ACHN (cell line): Measurements from ENCODE around the gene RAB27B.
"Not testable (repeated sequence)": the region's sequence is repeated elsewhere in the genome, so short reads cannot be mapped to it uniquely, and the experiment has no call there.

Experiments used
- DNase-seq: peaks from one replicate; pipeline ENCODE4 v3.0.0-alpha.2; 2015
- in situ Hi-C: cut with HindIII; loops from 2 replicates; pipeline ENCODE4 v1.10.0; 2017; ENCODE audit warnings: low sequenced_read_pairs, low pct_ligation_motif_present, low pct_unique_long_range_greater_than_20kb

The RAB27B gene, protein sequence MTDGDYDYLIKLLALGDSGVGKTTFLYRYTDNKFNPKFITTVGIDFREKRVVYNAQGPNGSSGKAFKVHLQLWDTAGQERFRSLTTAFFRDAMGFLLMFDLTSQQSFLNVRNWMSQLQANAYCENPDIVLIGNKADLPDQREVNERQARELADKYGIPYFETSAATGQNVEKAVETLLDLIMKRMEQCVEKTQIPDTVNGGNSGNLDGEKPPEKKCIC

DNA sequence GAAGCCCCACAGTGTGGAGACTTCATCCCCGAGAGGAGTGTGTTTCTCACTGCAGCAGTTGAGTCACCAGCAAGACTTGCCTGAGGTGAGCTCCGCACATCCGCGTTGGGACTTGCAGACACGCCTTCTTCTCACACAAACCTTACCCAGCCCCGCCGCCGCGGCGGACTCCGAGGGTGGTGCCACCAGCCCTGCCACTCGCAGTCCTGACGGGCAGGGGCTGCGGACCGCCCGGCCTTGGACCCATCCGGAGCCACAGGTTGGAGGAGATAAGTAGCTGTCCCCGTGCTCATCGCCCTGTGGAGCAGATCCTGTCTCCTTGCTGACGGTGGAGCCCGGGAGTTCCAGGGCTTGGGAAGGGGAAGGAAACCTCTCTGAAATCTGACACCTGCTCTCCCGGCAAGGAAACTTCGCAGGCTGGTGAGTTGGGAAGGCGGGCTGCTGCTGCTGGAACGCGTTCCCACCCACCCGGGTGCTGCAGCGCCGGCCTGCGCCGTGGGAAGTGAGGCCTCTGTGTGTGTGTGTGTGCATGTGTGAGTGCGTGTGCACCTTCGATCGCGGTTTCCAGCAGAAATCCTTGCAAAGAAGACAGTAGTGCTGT lies at the start of gene RAB27B:
RAB27B (plus strand) TSS at position 197 of the 601 bp plus-strand sequence. CDS start 49,109 bp downstream, outside the sequence.
- peak; percentile 84 for DNase-seq
- in situ Hi-C loops: no loop called here

DNA sequence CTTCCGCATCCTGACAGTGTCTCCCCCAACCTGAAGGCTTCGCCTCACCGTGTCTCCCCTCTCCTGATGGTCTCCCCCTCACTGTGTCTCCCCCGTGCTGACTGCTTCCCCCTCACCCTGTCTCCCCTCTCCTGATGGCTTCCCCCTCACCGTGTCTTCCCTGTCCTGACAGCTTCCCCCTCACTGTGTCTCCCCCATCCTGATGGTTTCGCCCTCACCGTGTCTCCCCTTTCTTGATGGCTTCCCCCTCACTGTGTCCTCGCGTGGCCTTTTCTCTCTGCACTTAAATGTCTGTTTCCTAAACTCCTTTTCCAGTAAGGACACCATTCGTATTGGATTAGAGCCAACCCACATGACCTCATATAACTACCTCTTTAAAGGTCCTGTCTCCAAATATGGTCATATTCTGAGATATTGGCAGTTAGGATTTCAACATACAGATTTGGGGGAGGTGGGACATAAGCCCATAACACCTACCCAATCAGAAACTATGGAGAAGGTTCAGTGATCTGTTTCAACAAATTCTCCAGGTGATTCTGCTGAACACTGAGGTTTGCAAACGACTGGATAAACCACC lies 47.9 kb upstream of the RAB27B start:
- in situ Hi-C loops: no loop called here
- DNase-seq: no peak

DNA sequence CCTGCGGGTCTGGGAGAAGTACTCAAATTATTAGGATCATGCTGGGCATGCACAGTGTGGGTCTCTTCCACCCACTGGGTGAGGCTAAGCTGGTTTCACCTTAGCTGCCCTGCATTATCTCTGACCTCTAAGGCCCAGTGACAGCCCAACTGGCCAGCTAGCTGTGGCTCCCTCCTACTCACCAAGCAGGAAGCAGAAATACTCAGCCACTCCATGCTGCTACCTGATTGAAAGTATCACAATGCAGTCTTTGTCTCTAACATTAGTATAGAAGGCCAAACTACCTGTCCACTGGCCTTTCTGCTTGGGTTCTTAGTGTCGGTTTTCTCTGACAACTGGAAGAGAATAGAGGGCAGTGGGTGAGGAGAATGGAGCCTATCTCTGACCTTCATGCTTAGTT lies 47.3 kb upstream of the RAB27B start:
- in situ Hi-C loops: no loop called here
- DNase-seq: no peak

DNA sequence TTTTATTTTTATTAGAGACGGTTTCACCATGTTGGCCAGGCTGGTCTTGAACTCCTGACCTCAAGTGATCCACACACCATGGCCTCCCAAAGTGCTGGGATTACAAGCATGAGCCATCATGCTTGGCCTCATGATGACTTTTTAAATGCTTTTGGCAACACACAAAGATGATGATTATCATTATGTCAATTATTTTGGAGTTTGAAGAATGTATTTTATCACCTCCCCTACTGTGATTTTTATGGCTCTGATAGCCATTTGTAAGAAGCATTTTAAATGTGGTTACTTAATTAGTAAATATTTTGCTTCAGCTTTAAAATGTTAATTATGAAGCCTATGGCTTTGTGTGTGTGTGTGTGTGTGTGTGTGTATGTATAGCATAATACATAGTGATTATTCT lies 45.1 kb upstream of the RAB27B start:
- in situ Hi-C loops: no loop called here
- no peak for DNase-seq

DNA sequence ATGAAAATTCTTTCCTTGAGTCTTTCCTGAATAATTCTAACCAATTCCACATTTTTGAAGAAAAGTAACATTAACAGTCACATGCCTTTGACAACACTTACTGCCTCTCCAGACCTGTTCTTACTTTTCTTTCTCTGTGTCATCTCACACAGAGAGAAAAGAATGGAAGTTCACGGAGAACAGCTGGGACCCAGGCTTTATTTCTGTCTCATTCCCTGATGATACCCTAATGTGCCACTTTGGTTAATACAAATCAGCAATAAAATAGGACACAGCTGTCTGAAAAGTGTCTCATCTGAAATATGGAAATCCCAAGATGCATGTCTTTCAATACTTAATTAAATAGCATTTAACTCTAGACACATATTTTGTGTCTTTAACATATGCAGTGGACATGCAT lies 42.1 kb upstream of the RAB27B start:
- in situ Hi-C loops: no loop called here
- DNase-seq: no peak

DNA sequence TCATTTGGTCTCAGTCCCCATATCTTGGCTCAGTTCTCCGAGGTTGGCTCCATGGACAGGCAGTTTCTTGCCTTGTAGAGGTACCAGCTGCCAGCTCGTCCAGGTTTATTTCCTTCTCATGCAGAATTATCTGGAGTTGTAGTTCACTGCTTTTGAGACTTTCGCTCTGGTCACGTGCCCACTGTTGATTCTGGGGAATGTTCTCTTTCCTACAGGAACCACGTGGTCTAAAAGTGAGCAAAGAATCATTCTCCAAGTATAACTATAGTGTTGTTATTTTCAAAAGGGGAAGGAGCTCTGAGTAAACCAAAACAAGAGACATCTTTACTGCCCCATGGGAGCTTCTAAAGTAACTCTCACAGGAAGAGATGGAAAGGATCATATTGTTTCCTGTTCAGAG lies 41.2 kb upstream of the RAB27B start:
- no peak for DNase-seq
- in situ Hi-C loops: no loop called here

DNA sequence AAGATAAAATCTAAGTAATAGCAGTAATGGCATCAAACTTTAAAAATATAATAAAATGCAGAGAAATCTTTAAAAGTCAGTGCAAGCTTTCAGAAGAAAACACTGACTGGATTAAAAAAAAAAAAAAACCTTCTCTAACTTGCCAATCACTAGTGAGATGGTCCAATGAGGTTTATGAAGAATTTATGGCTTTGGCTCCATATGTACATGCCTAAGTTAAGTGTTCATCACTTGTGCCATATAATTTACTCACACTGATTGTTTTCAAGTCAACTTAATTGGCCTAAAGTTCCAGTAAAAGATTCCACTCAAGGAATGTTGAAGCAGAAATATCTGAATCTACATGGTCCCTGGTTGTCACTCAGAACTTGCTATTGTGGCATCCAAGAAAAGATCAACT lies 40.7 kb upstream of the RAB27B start:
- no peak for DNase-seq
- in situ Hi-C loops: no loop called here

DNA sequence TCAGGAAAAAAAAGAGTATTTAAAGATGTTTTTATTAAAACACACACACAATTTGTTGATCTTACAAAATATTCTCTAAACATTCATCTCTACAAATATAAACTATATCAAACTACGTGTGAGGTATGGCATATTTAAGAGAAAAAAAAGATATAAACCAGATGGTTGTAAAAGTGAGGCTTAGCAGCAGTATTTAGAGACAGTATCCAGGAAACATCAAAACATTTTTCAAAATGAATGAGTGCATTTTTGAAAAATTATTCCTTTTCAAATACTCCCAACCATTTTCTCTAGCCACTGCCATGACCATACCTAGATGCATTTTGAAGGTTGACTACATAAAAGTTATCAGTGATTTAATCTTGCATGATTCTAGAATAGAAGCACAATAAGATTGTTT lies 38.2 kb upstream of the RAB27B start:
- in situ Hi-C loops: no loop called here
- no peak for DNase-seq

DNA sequence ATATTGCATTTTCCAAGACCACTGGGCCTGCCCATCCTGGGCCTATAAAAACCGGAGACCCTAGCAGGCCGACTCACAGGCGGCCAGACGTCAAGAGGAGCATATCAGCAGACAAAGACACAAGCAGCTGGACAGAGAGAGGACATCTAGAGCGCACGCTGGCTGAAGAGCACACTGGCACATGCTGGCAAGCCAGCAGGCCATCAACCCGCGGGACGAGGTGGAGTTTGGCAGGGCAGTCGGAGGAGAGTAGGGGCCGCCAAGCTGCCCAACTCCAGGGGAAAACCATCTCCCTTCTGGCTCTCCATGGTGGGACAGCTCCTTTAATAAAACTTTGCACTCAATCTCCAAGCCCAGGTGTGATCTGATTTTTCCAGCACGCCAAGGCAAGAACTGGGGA lies 36.6 kb upstream of the RAB27B start:
- in situ Hi-C loops: no loop called here
- no peak for DNase-seq

DNA sequence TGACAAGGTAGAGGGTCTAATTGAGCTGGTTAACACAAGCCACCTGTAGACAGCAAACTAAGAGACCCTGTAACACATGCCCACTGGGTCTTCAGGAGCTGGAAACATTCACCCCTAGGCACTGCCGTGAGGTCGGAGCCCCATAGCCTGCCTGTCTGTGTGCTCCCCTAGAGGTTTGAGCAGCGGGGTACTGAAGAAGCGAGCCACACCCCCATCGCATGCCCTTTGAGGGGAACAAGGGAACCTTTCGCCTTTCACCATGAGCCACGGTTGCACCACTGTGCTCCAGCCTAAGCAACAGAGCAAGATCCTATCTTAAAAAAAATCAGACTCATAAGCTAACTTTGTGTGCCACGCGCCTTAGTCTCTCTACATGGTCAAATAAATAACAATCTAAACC lies 36.2 kb upstream of the RAB27B start:
- in situ Hi-C loops: no loop called here
- DNase-seq: no peak

DNA sequence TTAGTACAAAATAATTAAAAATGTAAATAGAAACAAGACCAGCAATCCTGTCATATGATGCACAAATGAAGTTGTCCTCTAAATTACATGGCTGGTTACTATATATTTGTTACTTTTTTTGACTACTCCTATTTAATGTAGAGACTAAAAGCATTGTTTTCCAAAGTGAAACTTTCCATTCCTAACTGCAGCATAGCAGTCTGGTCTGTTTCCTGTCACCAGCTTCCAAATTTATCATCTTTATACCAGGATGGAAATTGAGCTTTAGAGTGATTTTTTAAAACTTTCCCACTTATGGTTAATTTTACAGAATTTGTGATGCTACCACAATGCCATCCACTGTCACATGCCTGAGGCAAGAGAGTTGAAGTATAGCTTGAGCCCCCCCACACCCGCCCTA lies 33.5 kb upstream of the RAB27B start:
- in situ Hi-C loops: no loop called here
- DNase-seq: no peak

DNA sequence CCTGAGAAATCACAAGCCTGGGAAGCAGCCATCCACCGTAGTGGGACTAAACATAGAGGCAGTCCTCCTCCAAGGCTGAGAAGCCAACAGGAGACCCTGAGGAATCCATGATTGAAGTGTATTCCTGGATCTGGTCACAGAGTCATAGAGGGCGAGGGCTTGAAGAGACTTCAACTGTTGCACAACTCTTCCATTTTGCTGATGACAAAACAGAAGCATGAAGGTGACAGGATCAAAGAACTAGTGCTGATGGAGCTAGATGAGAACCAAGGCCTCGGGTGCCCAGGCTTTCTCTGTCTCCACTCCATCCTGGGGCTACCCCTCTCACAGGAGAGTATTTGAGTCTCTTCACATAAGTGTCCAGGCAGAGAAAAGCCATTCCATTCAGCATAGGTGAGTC lies 30.1 kb upstream of the RAB27B start:
- no peak for DNase-seq
- in situ Hi-C loops: no loop called here

DNA sequence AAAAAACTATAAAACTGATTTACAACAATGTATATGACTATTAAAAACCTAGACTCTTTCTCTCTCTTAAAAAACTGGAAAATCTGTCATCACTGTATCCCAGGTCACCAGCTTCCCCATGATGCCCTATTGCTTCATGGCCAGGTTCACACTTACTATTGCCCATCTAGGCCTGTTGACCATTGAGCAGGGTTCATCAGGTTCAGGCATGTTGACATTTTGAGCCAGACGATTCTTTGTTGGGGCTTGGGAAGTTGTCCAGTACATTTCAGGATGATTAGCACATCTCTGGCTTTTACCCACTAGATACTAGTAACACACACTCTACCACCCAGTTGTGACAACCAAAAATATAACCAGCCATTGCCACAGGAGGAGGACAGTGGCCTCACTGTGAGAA lies 26.9 kb upstream of the RAB27B start:
- no peak for DNase-seq
- in situ Hi-C loops: no loop called here

DNA sequence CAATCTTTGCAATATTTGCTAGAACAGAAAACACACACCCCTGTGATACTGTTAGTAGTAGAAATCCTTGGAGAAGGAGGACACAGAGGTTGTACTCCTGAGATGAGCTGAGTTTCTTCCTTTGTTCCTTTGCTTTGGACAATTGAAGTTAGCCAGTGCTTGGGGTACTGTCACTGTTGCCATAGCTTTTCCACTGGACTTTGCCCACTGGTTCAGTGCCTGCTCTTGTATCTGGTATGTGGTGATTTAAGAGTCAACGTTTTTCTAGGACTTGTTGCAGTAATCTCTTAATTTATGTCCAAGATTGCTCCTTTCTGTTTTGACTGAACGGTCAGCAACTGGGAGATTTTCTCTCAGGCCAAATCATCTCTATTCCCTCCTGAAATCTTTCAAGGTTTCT lies 26.1 kb upstream of the RAB27B start:
- in situ Hi-C loops: no loop called here

DNA sequence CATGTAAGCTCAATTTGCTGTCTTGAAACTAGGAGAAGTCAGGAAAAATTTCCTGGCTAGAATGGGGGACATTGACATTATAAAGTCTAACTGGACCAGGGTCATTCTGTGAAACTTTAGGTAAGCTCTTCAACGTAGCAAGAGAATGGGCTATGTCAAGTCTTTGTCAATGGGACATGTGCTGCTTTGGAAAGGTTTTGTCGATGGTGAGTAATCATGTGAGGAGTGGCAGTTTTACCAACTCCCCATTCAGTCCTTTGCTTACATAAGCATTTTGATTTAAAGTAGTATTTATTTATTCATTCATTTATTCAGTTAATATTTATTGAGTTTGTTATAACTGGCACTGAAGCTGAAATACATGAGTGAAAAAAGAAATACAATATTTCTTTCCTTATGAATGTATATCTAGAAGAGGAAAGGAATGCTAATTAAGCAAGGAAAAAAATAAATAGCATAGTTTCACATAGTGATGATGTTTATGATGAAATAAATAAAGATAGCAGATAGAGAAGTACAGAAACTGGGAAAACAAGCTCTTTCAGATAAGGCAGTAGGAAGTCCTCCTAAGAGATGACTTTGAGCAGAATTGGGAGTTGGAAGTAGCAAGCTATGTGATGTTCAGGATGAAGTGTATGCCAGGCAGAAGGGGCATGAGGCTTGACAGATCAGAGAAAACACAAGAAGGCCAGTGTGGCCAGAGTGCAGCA lies 25.4 kb upstream of the RAB27B start:
- in situ Hi-C loops: no loop called here
- no peak for DNase-seq

More for the DNA sequence above, 26.1 kb upstream of the RAB27B start:
- no peak for DNase-seq

DNA sequence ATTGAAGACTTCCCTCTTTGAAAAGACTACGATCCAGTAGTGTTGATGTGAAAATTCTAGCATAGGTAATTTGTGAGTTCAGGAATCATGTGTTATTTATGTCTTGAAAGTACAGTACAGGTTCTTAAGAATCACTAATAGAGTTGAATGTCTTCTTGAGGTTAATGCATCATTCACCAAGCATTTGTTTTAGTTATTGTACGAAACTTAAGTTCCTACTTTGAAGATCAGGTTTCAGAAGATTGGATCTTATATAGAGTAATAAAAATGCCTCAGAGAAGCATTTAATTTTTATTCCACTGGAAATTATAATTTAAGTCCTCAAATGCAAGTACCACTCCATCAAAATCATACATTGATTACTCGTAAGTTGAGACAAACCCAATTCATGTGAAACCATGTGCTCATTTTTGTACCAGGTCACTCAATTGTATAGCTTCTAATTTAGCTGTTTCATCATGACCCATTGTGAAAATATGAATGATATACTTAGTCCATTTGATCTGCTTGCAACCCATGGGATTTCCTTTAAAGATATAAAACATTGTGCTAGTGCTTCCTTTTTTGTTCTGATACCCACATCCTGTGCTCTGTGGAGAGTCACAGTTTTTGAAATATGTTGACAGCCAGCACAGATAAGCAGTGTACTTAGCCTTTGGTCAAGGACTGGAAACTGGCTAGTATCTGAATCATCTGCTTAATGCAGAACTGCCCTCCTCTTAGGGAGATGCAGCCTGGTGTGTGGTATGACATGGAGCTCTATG lies 22.5 kb upstream of the RAB27B start:
- DNase-seq: no peak

DNA sequence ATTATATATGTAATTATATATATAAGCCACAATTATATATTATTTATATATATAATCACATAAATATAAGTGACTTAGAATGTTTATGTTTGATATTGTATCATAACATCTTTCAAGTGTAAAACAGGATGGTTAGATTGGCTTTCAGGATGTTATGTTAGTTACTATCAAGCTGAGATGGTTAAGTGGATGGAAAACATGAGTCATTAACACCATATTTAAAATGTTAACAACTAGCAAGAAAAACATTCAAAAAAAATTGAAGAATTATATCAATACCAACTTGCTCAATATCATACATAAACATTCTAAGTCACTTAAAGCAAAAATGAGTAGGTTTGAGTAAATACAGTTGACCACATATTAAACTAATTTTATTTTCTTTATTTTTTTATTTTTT lies 21.8 kb upstream of the RAB27B start:
- in situ Hi-C loops: no loop called here
- no peak for DNase-seq

More for the DNA sequence above, 22.5 kb upstream of the RAB27B start:
- in situ Hi-C loops: no loop called here

DNA sequence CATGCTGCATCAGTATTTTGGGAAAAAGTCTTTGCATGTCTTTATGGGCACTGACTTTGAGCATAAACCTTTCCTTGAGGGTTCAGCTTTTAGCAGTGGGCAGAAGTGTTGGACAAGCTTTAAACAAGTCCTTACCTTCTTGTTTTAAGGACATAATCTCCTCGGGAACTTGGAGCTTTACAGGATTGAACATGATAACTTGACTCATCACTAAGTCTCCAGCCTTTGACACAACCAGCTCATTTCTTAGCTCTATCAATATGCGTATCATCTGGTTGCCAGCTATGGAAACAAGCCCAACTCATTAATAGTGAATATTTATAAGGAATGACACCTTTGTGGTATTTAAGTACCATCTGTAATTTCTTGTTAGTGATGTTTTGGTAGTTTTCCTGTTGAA lies 21.0 kb upstream of the RAB27B start:
- in situ Hi-C loops: no loop called here
- DNase-seq: no peak

DNA sequence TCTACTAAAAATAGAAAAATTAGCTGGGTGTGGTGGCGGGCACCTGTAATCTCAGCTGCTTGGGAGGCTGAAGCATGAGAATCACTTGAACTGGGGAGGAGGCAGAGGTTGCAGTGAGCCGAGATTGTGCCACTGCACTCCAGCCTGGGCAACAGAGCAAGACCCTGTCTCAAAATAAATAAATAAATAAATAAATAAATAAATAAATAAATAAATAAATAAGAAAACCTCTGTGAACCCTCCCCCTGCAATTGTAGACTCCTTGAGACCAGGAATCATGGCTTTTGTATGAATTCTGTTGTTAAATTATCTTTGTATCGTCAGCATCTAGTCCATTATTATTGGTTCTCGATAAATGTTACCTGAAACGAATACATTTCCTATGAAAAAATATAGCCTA lies 17.6 kb upstream of the RAB27B start:
- in situ Hi-C loops, DNase-seq: not testable (repeated sequence)
